Activated CD4-positive, alpha-beta T cell treated with anti-CD3 and anti-CD28 coated beads, Interleukin-2, amount 10 ng/mL, durations not matched to agents 7 days and 5 days (primary cell): Measurements from ENCODE around the gene TNFRSF18. TPM values are rescaled to one million over a fixed set of nuclear protein-coding genes. Genes with fewer than 3 reads are reported as not detected.
"Not testable (repeated sequence)": the region's sequence is repeated elsewhere in the genome, so short reads cannot be mapped to it uniquely, and the experiment has no call there.

ENCODE experiments used
- CTCF ChIA-PET: fragments of 350-600 bp; sonication (Branson Sonifier 250); formaldehyde crosslinking; loops from one replicate; lab custom pipeline; 2021; ENCODE audit warnings: antibody characterized with exemption; lab: Charles Lee
- POLR2A ChIA-PET: fragments of 350-600 bp; sonication (Branson Sonifier 250); formaldehyde crosslinking; loops from one replicate; lab custom pipeline; 2021; ENCODE audit warnings: antibody characterized with exemption; lab: Charles Lee
- DNase-seq: peaks from one replicate; pipeline ENCODE4 v3.0.0-alpha.2; 2020
- H3K27ac Mint-ChIP-seq: one replicate; pipeline ENCODE4 v1.8.0; 2021; ENCODE audit warnings: mild to moderate bottlenecking, moderate library complexity, mixed read lengths
- H3K27me3 Mint-ChIP-seq: one replicate; pipeline ENCODE4 v1.8.0; 2021; ENCODE audit warnings: mixed read lengths
- H3K36me3 Mint-ChIP-seq: one replicate; pipeline ENCODE4 v1.8.0; 2021; ENCODE audit warnings: low read depth, mixed read lengths
- H3K4me1 Mint-ChIP-seq: one replicate; pipeline ENCODE4 v1.8.0; 2021; ENCODE audit warnings: mixed read lengths
- H3K4me3 Mint-ChIP-seq: one replicate; pipeline ENCODE4 v1.8.0; 2021; ENCODE audit warnings: mild to moderate bottlenecking, moderate library complexity, mixed read lengths
- H3K9me3 Mint-ChIP-seq: one replicate; pipeline ENCODE4 v1.8.0; 2021; ENCODE audit warnings: mixed read lengths
- total RNA-seq, 2 experiments: library from RNA; stranded (reverse); gene quantifications; one replicate each; pipeline ENCODE4 v1.2.3, GENCODE V29; 2021

The TNFRSF18 gene
- 10 to 100 TPM; 26.0 to 33.9 TPM for total RNA-seq

GRCh38 chr1:1206376-1206965 is at the start of gene TNFRSF18:
Gene TNFRSF18, minus strand, starts transcription at chr1:1206592. Its CDS starts 21 bp downstream, at chr1:1206571.
- no peaks in the 10 kb centered on the region for H3K27me3 Mint-ChIP-seq

GRCh38 chr1:1255611-1256010 is 49.2 kb upstream of the TNFRSF18 start:
- no peaks in the 10 kb centered on the region for H3K27me3 Mint-ChIP-seq
- H3K9me3 Mint-ChIP-seq, result no peaks in the 10 kb centered on the region
- CTCF ChIA-PET, result interaction anchor here (0.5 to 1.1 kb wide), 2 partner anchors 134 to 486 kb away, joined by 3 to 4 read pairs; no protein-coding TSS in a partner anchor
- H3K4me1 Mint-ChIP-seq, result peaks cover 9% of the 10 kb centered on the region
- POLR2A ChIA-PET, result no interaction called here
- no peak for DNase-seq
- no peak overlapping the region for H3K4me3 Mint-ChIP-seq
- H3K36me3 Mint-ChIP-seq, result peaks cover 35% of the 10 kb centered on the region
- H3K27ac Mint-ChIP-seq, result no peak overlapping the region

More at GRCh38 chr1:1206376-1206965, at the start of gene TNFRSF18:
- peak; percentile 38 for DNase-seq
- Mint-ChIP-seq H3K4me3 (peak within 1 kb of the TSS; percentile 60), H3K36me3 (no peaks in the 10 kb centered on the region), H3K27ac (peak within 1 kb of the TSS; percentile 72), H3K4me1 (peaks cover 21% of the 10 kb centered on the region), H3K9me3 (no peaks in the 10 kb centered on the region)
- CTCF ChIA-PET, result interaction anchor here (0.6 to 1.8 kb wide), 4 partner anchors 9 to 84 kb away, joined by 4 to 6 read pairs (median 6); no protein-coding TSS in a partner anchor
- POLR2A ChIA-PET, result no interaction called here

GRCh38 chr1:1255078-1255477 is 48.7 kb upstream of the TNFRSF18 start:
- Mint-ChIP-seq H3K27ac (no peak overlapping the region), H3K9me3 (no peaks in the 10 kb centered on the region), H3K4me3 (no peak overlapping the region), H3K36me3 (peaks cover 35% of the 10 kb centered on the region), H3K27me3 (no peaks in the 10 kb centered on the region), H3K4me1 (peaks cover 12% of the 10 kb centered on the region)
- no peak for DNase-seq
- CTCF ChIA-PET, result interaction anchor here (0.5 to 1.1 kb wide), 2 partner anchors 134 to 487 kb away, joined by 3 to 4 read pairs; no protein-coding TSS in a partner anchor
- POLR2A ChIA-PET, result no interaction called here

- Mint-ChIP-seq H3K4me3 (no peak overlapping the region), H3K27ac (no peak overlapping the region), H3K36me3 (peaks cover 31% of the 10 kb centered on the region), H3K27me3 (no peaks in the 10 kb centered on the region), H3K4me1 (peaks cover 12% of the 10 kb centered on the region), H3K9me3 (no peaks in the 10 kb centered on the region)
- ChIA-PET POLR2A (no interaction called here), CTCF (no interaction called here)
- no peak for DNase-seq
Measured at GRCh38 chr1:1254667-1254998, 48.2 kb upstream of the TNFRSF18 start.

- Mint-ChIP-seq H3K9me3 (no peaks in the 10 kb centered on the region), H3K27ac (no peak overlapping the region), H3K27me3 (no peaks in the 10 kb centered on the region), H3K36me3 (peaks cover 27% of the 10 kb centered on the region), H3K4me3 (no peak overlapping the region), H3K4me1 (peaks cover 12% of the 10 kb centered on the region)
- CTCF ChIA-PET, result no interaction called here
- POLR2A ChIA-PET, result no interaction called here
- DNase-seq, result no peak
Measured at GRCh38 chr1:1253972-1254666, 47.7 kb upstream of the TNFRSF18 start.

- Mint-ChIP-seq H3K36me3 (peaks cover 27% of the 10 kb centered on the region), H3K4me1 (peaks cover 9% of the 10 kb centered on the region), H3K4me3 (no peak overlapping the region), H3K27ac (peak overlapping the region; percentile 64), H3K27me3 (no peaks in the 10 kb centered on the region), H3K9me3 (no peaks in the 10 kb centered on the region)
- DNase-seq, result no peak
- ChIA-PET CTCF (no interaction called here), POLR2A (no interaction called here)
Measured at GRCh38 chr1:1253314-1253713, 46.9 kb upstream of the TNFRSF18 start.

- ChIA-PET CTCF (interaction anchor here (0.6 to 1.6 kb wide), 7 partner anchors 9 to 210 kb away, joined by 3 to 9 read pairs (median 4); no protein-coding TSS in a partner anchor), POLR2A (no interaction called here)
Measured at GRCh38 chr1:1250786-1251284, 44.4 kb upstream of the TNFRSF18 start.

GRCh38 chr1:1248009-1248913 is 41.9 kb upstream of the TNFRSF18 start:
- H3K4me3 Mint-ChIP-seq, H3K27me3 Mint-ChIP-seq, CTCF ChIA-PET, H3K9me3 Mint-ChIP-seq, H3K36me3 Mint-ChIP-seq, POLR2A ChIA-PET, DNase-seq, H3K4me1 Mint-ChIP-seq, H3K27ac Mint-ChIP-seq: not testable (repeated sequence)

More at GRCh38 chr1:1250786-1251284, 44.4 kb upstream of the TNFRSF18 start:
- Mint-ChIP-seq H3K36me3 (peaks cover 18% of the 10 kb centered on the region), H3K27me3 (peaks cover 5% of the 10 kb centered on the region), H3K9me3 (no peaks in the 10 kb centered on the region), H3K27ac (peak overlapping the region; percentile 71), H3K4me3 (no peak overlapping the region), H3K4me1 (peaks cover 9% of the 10 kb centered on the region)
- no peak for DNase-seq

- no peaks in the 10 kb centered on the region for H3K9me3 Mint-ChIP-seq
- no peak overlapping the region for H3K27ac Mint-ChIP-seq
- CTCF ChIA-PET, result no interaction called here
- POLR2A ChIA-PET, result no interaction called here
- H3K4me1 Mint-ChIP-seq, result peaks cover 9% of the 10 kb centered on the region
- no peak overlapping the region for H3K4me3 Mint-ChIP-seq
- DNase-seq, result no peak
- H3K27me3 Mint-ChIP-seq, result peaks cover 5% of the 10 kb centered on the region
- H3K36me3 Mint-ChIP-seq, result peaks cover 2% of the 10 kb centered on the region
Measured at GRCh38 chr1:1247341-1247913, 41.0 kb upstream of the TNFRSF18 start.

GRCh38 chr1:1246577-1247340 is 40.4 kb upstream of the TNFRSF18 start, which contains the start of gene C1QTNF12:
Gene C1QTNF12, minus strand, starts transcription at chr1:1246722. Its CDS starts 32 bp downstream, at chr1:1246690.
- DNase-seq, result no peak
- Mint-ChIP-seq H3K4me1 (peaks cover 9% of the 10 kb centered on the region), H3K4me3 (no peak within 1 kb of the TSS), H3K27ac (no peak within 1 kb of the TSS), H3K36me3 (peaks cover 2% of the 10 kb centered on the region), H3K27me3 (peaks cover 5% of the 10 kb centered on the region), H3K9me3 (no peaks in the 10 kb centered on the region)
- POLR2A ChIA-PET, result no interaction called here
- CTCF ChIA-PET, result no interaction called here

- Mint-ChIP-seq H3K27me3 (peaks cover 5% of the 10 kb centered on the region), H3K27ac (no peak overlapping the region), H3K9me3 (no peaks in the 10 kb centered on the region), H3K36me3 (peaks cover 1% of the 10 kb centered on the region), H3K4me3 (no peak overlapping the region), H3K4me1 (peaks cover 7% of the 10 kb centered on the region)
- ChIA-PET POLR2A (no interaction called here), CTCF (no interaction called here)
- DNase-seq, result no peak
Measured at GRCh38 chr1:1245817-1246576, 39.6 kb upstream of the TNFRSF18 start.
